HepG2 (cell line): Measurements from ENCODE around the gene NKX1-1.

Experiments used
- AKAP8 ChIP-seq: sonication (generic); formaldehyde crosslinking; IDR thresholded peaks from 2 replicates; pipeline ENCODE4 v1.5.1; 2020; ENCODE audit warnings: mild to moderate bottlenecking, missing genetic modification reagents
- EZH2 ChIP-seq: conservative IDR thresholded peaks from 2 replicates; pipeline ENCODE4 v1.6.1; 2012; ENCODE audit warnings: mild to moderate bottlenecking, low read depth, low read length, moderate library complexity
- GZF1 ChIP-seq: sonication (generic); formaldehyde crosslinking; IDR thresholded peaks from 2 replicates; pipeline ENCODE4 v1.5.1; 2020; ENCODE audit warnings: mild to moderate bottlenecking, missing genetic modification reagents
- KLF9 ChIP-seq: IDR thresholded peaks from 2 replicates; pipeline ENCODE4 v1.6.1; 2016; ENCODE audit warnings: low read depth
- NAIF1 ChIP-seq: sonication (generic); formaldehyde crosslinking; IDR thresholded peaks from 2 replicates; pipeline ENCODE4 v1.5.0; 2020; ENCODE audit warnings: mild to moderate bottlenecking, missing genetic modification reagents, borderline replicate concordance
- NR3C1 ChIP-seq: sonication (generic); formaldehyde crosslinking; IDR thresholded peaks from 2 replicates; pipeline ENCODE4 v1.4.0; 2020; ENCODE audit warnings: missing genetic modification reagents
- POLR2AphosphoS5 ChIP-seq: IDR thresholded peaks from 2 replicates; pipeline ENCODE4 v1.6.1; 2012; ENCODE audit warnings: low read depth, low read length
- TAF1 ChIP-seq: sonication (generic); formaldehyde crosslinking; IDR thresholded peaks from 2 replicates; pipeline ENCODE4 v1.4.0; 2020; ENCODE audit warnings: missing genetic modification reagents
- THAP11 ChIP-seq: IDR thresholded peaks from 2 replicates; pipeline ENCODE4 v1.6.1; 2016; ENCODE audit warnings: missing biosample characterization, missing genetic modification reagents
- ZNF446 ChIP-seq: sonication (generic); formaldehyde crosslinking; IDR thresholded peaks from 2 replicates; pipeline ENCODE4 v1.5.0; 2020; ENCODE audit warnings: mild to moderate bottlenecking, missing genetic modification reagents
- TF ChIP-seq, protein P1 (sequence below): sonication (generic); formaldehyde crosslinking; IDR thresholded peaks from 2 replicates; pipeline ENCODE4 v1.5.1; 2020; ENCODE audit warnings: mild to moderate bottlenecking, moderate library complexity, missing genetic modification reagents
- TF ChIP-seq, protein P2 (sequence below): sonication (generic); formaldehyde crosslinking; conservative IDR thresholded peaks from 2 replicates; pipeline ENCODE4 v1.4.0; 2020; ENCODE audit warnings: missing genetic modification reagents
- TF ChIP-seq, protein P3 (sequence below): sonication (generic); formaldehyde crosslinking; IDR thresholded peaks from 2 replicates; pipeline ENCODE4 v1.5.0; 2020; ENCODE audit warnings: mild to moderate bottlenecking, missing genetic modification reagents, moderate library complexity
- TF ChIP-seq, protein P4 (sequence below): sonication (generic); formaldehyde crosslinking; IDR thresholded peaks from 2 replicates; pipeline ENCODE4 v1.4.0; 2020; ENCODE audit warnings: mild to moderate bottlenecking, missing genetic modification reagents

DNA sequence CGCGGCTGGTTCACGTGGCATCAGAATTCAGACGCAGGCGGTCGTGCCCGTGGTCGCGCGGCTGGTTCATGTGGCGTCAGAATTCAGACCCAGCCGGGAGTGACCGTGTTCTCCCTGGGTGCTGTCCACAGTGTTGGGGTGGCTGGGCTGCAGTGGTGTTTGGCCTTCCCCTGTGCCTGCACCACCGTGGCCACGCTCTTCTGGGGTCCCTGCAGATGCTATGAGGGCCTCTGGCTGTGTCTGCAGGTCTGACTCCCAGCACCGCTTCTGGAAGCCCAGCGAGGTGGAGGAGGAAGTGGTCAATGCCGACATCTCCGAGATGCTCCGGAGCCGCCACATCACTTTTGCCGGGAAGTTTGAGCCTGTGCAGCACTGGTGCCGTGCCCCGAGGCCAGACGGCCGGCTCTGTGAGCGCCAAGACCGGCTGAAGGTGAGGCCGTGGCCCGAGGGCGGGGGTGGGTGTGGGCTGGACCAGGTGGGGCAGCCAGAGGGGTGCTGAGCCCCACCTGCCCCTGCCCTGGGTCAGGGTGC lies 26.4 kb downstream of the NKX1-1 start:
- TF ChIP-seq AKAP8 (CRISPR knock-in tag) (no peak), NR3C1 (CRISPR knock-in tag) (no peak), POLR2AphosphoS5 (no peak), GZF1 (CRISPR knock-in tag) (no peak), THAP11 (no peak), TAF1 (no peak), EZH2 (no peak), KLF9 (no peak), NAIF1 (CRISPR knock-in tag) (no peak), ZNF446 (CRISPR knock-in tag) (no peak)
- TF ChIP-seq, protein P1, sequence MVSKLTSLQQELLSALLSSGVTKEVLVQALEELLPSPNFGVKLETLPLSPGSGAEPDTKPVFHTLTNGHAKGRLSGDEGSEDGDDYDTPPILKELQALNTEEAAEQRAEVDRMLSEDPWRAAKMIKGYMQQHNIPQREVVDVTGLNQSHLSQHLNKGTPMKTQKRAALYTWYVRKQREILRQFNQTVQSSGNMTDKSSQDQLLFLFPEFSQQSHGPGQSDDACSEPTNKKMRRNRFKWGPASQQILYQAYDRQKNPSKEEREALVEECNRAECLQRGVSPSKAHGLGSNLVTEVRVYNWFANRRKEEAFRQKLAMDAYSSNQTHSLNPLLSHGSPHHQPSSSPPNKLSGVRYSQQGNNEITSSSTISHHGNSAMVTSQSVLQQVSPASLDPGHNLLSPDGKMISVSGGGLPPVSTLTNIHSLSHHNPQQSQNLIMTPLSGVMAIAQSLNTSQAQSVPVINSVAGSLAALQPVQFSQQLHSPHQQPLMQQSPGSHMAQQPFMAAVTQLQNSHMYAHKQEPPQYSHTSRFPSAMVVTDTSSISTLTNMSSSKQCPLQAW: no peak
- TF ChIP-seq, protein P2, sequence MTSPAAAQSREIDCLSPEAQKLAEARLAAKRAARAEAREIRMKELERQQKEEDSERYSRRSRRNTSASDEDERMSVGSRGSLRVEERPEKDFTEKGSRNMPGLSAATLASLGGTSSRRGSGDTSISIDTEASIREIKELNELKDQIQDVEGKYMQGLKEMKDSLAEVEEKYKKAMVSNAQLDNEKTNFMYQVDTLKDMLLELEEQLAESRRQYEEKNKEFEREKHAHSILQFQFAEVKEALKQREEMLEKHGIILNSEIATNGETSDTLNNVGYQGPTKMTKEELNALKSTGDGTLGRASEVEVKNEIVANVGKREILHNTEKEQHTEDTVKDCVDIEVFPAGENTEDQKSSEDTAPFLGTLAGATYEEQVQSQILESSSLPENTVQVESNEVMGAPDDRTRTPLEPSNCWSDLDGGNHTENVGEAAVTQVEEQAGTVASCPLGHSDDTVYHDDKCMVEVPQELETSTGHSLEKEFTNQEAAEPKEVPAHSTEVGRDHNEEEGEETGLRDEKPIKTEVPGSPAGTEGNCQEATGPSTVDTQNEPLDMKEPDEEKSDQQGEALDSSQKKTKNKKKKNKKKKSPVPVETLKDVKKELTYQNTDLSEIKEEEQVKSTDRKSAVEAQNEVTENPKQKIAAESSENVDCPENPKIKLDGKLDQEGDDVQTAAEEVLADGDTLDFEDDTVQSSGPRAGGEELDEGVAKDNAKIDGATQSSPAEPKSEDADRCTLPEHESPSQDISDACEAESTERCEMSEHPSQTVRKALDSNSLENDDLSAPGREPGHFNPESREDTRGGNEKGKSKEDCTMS: no peak
- TF ChIP-seq, protein P3, sequence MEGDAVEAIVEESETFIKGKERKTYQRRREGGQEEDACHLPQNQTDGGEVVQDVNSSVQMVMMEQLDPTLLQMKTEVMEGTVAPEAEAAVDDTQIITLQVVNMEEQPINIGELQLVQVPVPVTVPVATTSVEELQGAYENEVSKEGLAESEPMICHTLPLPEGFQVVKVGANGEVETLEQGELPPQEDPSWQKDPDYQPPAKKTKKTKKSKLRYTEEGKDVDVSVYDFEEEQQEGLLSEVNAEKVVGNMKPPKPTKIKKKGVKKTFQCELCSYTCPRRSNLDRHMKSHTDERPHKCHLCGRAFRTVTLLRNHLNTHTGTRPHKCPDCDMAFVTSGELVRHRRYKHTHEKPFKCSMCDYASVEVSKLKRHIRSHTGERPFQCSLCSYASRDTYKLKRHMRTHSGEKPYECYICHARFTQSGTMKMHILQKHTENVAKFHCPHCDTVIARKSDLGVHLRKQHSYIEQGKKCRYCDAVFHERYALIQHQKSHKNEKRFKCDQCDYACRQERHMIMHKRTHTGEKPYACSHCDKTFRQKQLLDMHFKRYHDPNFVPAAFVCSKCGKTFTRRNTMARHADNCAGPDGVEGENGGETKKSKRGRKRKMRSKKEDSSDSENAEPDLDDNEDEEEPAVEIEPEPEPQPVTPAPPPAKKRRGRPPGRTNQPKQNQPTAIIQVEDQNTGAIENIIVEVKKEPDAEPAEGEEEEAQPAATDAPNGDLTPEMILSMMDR (CRISPR knock-in tag): no peak
- TF ChIP-seq, protein P4, sequence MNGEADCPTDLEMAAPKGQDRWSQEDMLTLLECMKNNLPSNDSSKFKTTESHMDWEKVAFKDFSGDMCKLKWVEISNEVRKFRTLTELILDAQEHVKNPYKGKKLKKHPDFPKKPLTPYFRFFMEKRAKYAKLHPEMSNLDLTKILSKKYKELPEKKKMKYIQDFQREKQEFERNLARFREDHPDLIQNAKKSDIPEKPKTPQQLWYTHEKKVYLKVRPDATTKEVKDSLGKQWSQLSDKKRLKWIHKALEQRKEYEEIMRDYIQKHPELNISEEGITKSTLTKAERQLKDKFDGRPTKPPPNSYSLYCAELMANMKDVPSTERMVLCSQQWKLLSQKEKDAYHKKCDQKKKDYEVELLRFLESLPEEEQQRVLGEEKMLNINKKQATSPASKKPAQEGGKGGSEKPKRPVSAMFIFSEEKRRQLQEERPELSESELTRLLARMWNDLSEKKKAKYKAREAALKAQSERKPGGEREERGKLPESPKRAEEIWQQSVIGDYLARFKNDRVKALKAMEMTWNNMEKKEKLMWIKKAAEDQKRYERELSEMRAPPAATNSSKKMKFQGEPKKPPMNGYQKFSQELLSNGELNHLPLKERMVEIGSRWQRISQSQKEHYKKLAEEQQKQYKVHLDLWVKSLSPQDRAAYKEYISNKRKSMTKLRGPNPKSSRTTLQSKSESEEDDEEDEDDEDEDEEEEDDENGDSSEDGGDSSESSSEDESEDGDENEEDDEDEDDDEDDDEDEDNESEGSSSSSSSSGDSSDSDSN (CRISPR knock-in tag): no peak
